Thoracic aorta (tissue), 2 donors: ENCODE results near the gene CWC22. TPM values are rescaled to one million over a fixed set of nuclear protein-coding genes. Genes with fewer than 3 reads are reported as not detected.

Experiments
- ATAC-seq: fragments of 150-250 bp; one replicate; pipeline ENCODE4 v1.8.0; 2017; ENCODE audit warnings: low read depth; ENCODE audit not compliant: insufficient number of reproducible peaks, low FRiP score
- DNase-seq: peaks from one replicate; pipeline ENCODE4 v3.0.0-alpha.2; 2020; ENCODE audit warnings: low spot score
- H3K27ac ChIP-seq, 2 donors: fragments of 200-600 bp; sonication (generic); 1 replicate in 1 of 2; 2 replicates in 1 of 2; pipeline ENCODE4 v1.5.1; 2016; ENCODE audit warnings: mild to moderate bottlenecking in 2 of 2, moderate library complexity in 2 of 2
- H3K27me3 ChIP-seq: fragments of 200-600 bp; sonication (generic); replicated peaks from 2 replicates; pipeline ENCODE4 v1.6.0; 2016; ENCODE audit warnings: mild to moderate bottlenecking; ENCODE audit not compliant: insufficient read depth
- H3K36me3 ChIP-seq: fragments of 200-600 bp; sonication (generic); one replicate; pipeline ENCODE4 v1.5.1; 2016
- H3K4me1 ChIP-seq, 2 donors: fragments of 200-600 bp; sonication (generic); 1 replicate in 1 of 2; 2 replicates in 1 of 2; pipeline versions ENCODE4 v1.5.1 to v1.6.0; 2016; ENCODE audit warnings: low read depth in 2 of 2, mild to moderate bottlenecking in 1 of 2; ENCODE audit not compliant: control insufficient read depth in 1 of 2
- H3K4me3 ChIP-seq: fragments of 200-600 bp; sonication (generic); 2 replicates; pipeline ENCODE4 v1.5.1; 2016; ENCODE audit warnings: mild to moderate bottlenecking
- H3K9me3 ChIP-seq: fragments of 200-600 bp; sonication (generic); 2 replicates; pipeline ENCODE4 v1.5.1; 2016
- CTCF ChIP-seq: fragments of 200-600 bp; sonication (generic); IDR thresholded peaks from one replicate; pipeline ENCODE4 v1.5.1; 2019; ENCODE audit warnings: antibody characterized with exemption
- total RNA-seq, 2 donors: library from RNA; depleted of rRNA; stranded (reverse); fragments of >200 nt; gene quantifications; one replicate each; pipeline versions ENCODE4 v1.1.0 to v1.2.3, GENCODE V29; 2016

The CWC22 gene
- total RNA-seq, 2 donors from 2014 or later, result 20.0 to 32.5 TPM

DNA sequence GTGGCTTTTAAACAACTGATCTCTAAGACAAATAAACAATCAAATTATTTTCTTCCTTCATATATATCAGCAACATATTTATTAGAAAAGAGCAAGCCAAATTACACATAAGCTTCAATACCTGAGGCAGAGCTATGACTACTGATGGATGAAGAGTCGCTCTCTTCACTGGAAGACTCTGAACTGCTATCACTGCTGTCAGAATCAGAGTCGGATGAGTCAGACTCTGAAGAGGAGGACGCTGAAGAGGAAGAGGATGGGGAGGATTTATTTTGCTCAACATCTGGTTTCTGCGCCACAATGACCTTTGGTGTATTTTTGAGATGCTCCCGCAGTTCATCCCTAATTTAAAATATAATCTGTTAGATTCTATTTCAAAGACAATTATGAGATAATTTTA is 56.7 kb downstream of the CWC22 start:
- no peak for TF ChIP-seq CTCF
- H3K4me1 ChIP-seq, result no peaks in the 10 kb centered on the region
- H3K4me3 ChIP-seq, result no peak overlapping the region

DNA sequence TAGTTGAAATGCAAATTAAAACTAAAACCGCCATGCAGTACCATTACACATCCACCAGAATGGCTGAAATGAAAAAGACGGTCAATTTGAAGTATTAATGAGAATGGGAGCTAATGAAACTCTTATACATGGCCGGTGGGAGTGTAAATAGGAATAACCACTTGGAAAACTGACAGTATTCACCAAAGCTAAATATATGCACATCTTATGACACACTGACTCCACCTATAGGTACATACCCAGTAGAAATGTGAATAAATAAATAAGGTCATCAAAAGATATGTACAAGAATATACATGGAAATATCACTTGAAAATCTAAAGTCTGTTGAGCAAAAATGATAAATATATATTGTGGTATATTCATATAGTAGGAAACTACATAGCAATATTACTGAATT is 57.7 kb downstream of the CWC22 start:
- peaks cover 35% of the 10 kb centered on the region for H3K36me3 ChIP-seq
- DNase-seq (no peak), ATAC-seq (no peak)
- no peak overlapping the region for H3K4me3 ChIP-seq
- no peaks in the 10 kb centered on the region for H3K9me3 ChIP-seq
- TF ChIP-seq CTCF, result no peak
- no peaks in the 10 kb centered on the region for H3K4me1 ChIP-seq
- H3K27me3 ChIP-seq, result no peaks in the 10 kb centered on the region
- H3K27ac ChIP-seq, result no peak overlapping the region

More for the DNA sequence above, 56.7 kb downstream of the CWC22 start:
- ATAC-seq, result no peak
- Histone ChIP-seq H3K36me3 (peaks cover 40% of the 10 kb centered on the region), H3K27me3 (no peaks in the 10 kb centered on the region), H3K27ac (no peak overlapping the region), H3K9me3 (no peaks in the 10 kb centered on the region)
- DNase-seq, result no peak

DNA sequence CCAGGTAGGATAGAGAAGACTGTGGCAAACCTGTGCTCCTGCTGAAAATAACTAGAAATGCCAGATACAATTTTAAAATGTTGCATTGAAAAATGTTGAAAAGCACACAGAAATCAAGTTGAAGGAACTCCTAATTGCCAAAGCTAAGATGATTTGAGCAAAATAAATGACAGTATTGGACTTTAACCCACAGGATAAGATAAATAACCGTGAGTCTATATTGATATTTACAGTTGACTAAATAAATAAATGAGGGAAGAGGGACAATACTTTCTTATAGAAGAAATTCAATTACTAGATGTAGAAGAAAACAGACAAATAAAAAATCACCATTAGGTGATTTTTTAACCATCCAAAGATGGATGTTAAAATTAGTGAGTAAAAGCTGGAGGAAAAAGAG is 59.0 kb downstream of the CWC22 start:
- Histone ChIP-seq H3K4me1 (no peaks in the 10 kb centered on the region), H3K36me3 (peaks cover 28% of the 10 kb centered on the region), H3K27ac (no peak overlapping the region), H3K4me3 (no peak overlapping the region), H3K9me3 (no peaks in the 10 kb centered on the region), H3K27me3 (no peaks in the 10 kb centered on the region)
- no peak for TF ChIP-seq CTCF
- no peak for ATAC-seq
- no peak for DNase-seq

DNA sequence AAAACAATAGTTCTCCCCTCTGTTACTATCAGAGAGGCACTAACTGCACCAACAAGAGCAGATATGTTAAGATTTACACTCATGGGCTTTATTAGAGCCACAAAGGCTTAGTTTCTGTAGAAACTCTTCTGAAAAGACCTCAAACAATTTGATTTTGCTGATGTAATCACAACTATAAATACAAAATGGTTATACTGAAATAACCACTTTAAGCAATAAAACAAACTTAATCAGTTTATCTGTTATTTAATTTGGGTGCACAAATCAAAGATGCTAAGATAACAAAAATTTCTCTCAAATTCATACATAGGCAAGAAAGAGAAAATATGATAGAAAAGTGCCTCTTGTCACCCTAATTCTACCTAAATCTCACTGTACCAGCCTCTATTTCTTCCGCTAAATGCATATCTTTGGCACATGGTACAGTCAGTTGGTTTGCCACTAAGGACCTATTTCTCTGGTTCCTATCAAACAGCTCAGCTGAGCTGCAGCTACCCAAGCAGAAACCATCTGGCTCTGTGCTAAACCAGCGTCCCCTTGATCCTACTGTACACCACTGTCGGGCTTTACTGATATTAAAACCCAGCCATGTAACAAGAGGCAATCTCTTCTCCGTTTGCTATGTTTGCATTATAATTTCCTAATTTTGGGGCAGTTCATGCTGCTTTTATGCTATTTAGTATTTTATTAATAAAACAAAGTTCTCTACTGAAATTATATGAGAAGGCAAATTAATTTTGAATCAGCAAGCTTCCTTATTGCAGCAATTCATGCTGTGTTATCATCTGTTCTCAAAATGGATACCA is 60.1 kb downstream of the CWC22 start:
- DNase-seq (no peak), ATAC-seq (no peak)
- no peaks in the 10 kb centered on the region for H3K9me3 ChIP-seq
- no peak overlapping the region for H3K27ac ChIP-seq
- H3K4me1 ChIP-seq, result no peaks in the 10 kb centered on the region
- peaks cover 21% of the 10 kb centered on the region for H3K36me3 ChIP-seq
- TF ChIP-seq CTCF, result no peak
- H3K4me3 ChIP-seq, result no peak overlapping the region
- H3K27me3 ChIP-seq, result no peaks in the 10 kb centered on the region

DNA sequence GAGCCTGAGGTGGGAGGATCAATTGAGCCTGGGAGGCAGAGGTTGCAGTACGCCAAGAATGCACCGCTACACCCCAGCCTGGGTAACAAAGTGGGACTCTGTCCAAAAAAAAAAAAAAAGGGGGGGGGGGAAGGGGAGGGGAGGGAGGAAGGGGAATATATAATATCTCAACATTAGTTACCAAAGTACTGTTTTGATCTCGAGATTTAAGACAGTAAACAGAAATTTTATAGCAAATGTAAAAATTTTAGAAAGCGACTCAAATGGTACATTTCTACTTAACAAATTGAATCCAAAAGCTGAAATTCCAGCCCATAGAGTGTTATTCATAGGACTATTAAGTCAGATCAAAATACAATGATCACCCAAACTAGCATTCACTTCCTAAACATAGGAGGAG is 60.8 kb downstream of the CWC22 start:
- Histone ChIP-seq H3K4me3 (no peak overlapping the region), H3K9me3 (no peaks in the 10 kb centered on the region), H3K36me3 (peaks cover 17% of the 10 kb centered on the region), H3K27me3 (no peaks in the 10 kb centered on the region), H3K27ac (no peak overlapping the region), H3K4me1 (no peaks in the 10 kb centered on the region)
- no peak for TF ChIP-seq CTCF
- no peak for DNase-seq
- ATAC-seq, result no peak
